C4-2B (cell line): ENCODE measurements around the gene ARSB.

ENCODE experiments used
- CTCF ChIP-seq: fragments of 450-650 bp; conservative IDR thresholded peaks from 2 replicates; pipeline ENCODE4 v1.5.1; 2017; ENCODE audit warnings: mild to moderate bottlenecking
- ZFX ChIP-seq: fragments of 450-650 bp; IDR thresholded peaks from 2 replicates; pipeline ENCODE4 v1.6.1; 2017

GRCh38 chr5:78899922-78900362 lies 85.2 kb downstream of the ARSB start:
- peak; percentile 85 for TF ChIP-seq CTCF
- no peak for TF ChIP-seq ZFX
